Measurements from ENCODE around the gene SPARCL1.

The SPARCL1 gene

DNA sequence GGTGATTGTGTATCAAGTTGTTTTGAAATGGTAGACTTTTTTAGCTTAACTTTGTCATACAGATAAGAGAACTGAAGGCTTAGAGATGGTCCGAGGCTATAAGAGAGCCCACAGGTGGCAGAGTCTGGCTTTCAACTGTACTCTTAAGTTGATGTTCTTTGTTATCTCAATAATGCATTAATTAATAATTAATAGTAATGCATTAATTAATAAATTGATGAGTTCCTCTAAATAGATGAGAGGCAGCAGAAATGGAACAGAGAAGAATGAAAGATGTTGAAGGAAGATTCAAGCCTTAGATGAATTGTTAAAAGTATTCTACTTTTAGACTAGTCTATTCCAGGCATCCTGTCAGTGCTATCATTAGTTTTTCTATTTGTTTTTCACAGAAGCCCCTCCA, 84.4 kb downstream of the SPARCL1 start:
- no peak for TF ChIP-seq SPI1 (IDR thresholded peaks at IDR 0.05; ENCODE audit: borderline replicate concordance, low read depth)
- no peak for TF ChIP-seq CTCF (IDR thresholded peaks at IDR 0.05; ENCODE audit: insufficient read depth, low read length)
- TF ChIP-seq GABPA (IDR thresholded peaks at IDR 0.05; ENCODE audit: low read depth): no peak
- no peak for TF ChIP-seq REST (IDR thresholded peaks at IDR 0.05; ENCODE audit: insufficient replicate concordance, low read depth)
- TF ChIP-seq POLR2AphosphoS5 (IDR thresholded peaks at IDR 0.05; ENCODE audit: low read depth): no peak
- Histone ChIP-seq H3K4me3 (replicated peaks; ENCODE audit: insufficient read depth, low read length) (no peak overlapping the region), H3K27me3 (ENCODE audit: insufficient read depth, poor library complexity, severe bottlenecking) (no peaks in the 10 kb centered on the region), H3K27ac (replicated peaks) (no peak overlapping the region)
- no peak for DNase-seq (ENCODE audit: low read depth in 1 of 2, low spot score in 1 of 2)

DNA sequence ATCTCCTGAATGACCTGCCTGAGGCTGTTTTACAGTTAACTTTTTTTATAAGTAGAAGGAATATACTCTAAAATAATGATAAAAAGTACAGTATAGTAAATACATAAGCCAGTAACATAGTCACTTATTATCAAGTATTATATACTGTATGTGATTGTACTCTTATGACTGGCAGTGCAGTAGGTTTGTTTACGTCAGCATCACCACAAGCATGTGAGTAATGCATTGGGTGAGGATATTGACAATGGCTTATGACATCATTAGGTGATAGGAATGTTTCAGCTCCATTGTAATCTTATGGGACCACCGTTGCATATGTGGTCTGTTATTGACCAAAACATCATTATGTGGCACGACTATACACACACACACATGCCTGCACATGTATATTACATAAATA, 86.3 kb downstream of the SPARCL1 start:
- no peak overlapping the region for H3K4me3 ChIP-seq (replicated peaks; ENCODE audit: insufficient read depth, low read length)
- no peak for TF ChIP-seq CTCF (IDR thresholded peaks at IDR 0.05; ENCODE audit: insufficient read depth, low read length)
- TF ChIP-seq REST (IDR thresholded peaks at IDR 0.05; ENCODE audit: insufficient replicate concordance, low read depth): no peak
- no peak for TF ChIP-seq GABPA (IDR thresholded peaks at IDR 0.05; ENCODE audit: low read depth)
- no peak for TF ChIP-seq SPI1 (IDR thresholded peaks at IDR 0.05; ENCODE audit: borderline replicate concordance, low read depth)
- TF ChIP-seq POLR2AphosphoS5 (IDR thresholded peaks at IDR 0.05; ENCODE audit: low read depth): no peak
- DNase-seq (ENCODE audit: low read depth in 1 of 2, low spot score in 1 of 2): no peak
- no peak overlapping the region for H3K27ac ChIP-seq (replicated peaks)
- no peaks in the 10 kb centered on the region for H3K27me3 ChIP-seq (ENCODE audit: insufficient read depth, poor library complexity, severe bottlenecking)

GRCh38 chr4:87433342-87433741, 95.8 kb downstream of the SPARCL1 start:
- no peak overlapping the region for H3K4me3 ChIP-seq (replicated peaks; ENCODE audit: insufficient read depth, low read length)
- TF ChIP-seq SPI1 (IDR thresholded peaks at IDR 0.05; ENCODE audit: borderline replicate concordance, low read depth) (no peak), REST (IDR thresholded peaks at IDR 0.05; ENCODE audit: insufficient replicate concordance, low read depth) (no peak), POLR2AphosphoS5 (IDR thresholded peaks at IDR 0.05; ENCODE audit: low read depth) (no peak), CTCF (IDR thresholded peaks at IDR 0.05; ENCODE audit: insufficient read depth, low read length) (no peak), GABPA (IDR thresholded peaks at IDR 0.05; ENCODE audit: low read depth) (no peak)
- no peaks in the 10 kb centered on the region for H3K27me3 ChIP-seq (ENCODE audit: insufficient read depth, poor library complexity, severe bottlenecking)
- H3K27ac ChIP-seq (replicated peaks): no peak overlapping the region
- no peak for DNase-seq (ENCODE audit: low read depth in 1 of 2, low spot score in 1 of 2)

All from HL-60 (cell line).